ENCODE data around the gene SMURF1. TPM values are rescaled to one million over a fixed set of nuclear protein-coding genes. Genes with fewer than 3 reads are reported as not detected.

Gene SMURF1
- total RNA-seq, 1 donor from 2014 or later: 31.9 TPM

GRCh38 chr7:99133766-99134564, 9.9 kb downstream of the SMURF1 start:
- H3K9me3 Mint-ChIP-seq (ENCODE audit: low read depth): peaks cover 5% of the 10 kb centered on the region
- H3K36me3 Mint-ChIP-seq (ENCODE audit: insufficient read depth): peaks cover 3% of the 10 kb centered on the region
- H3K27ac Mint-ChIP-seq: no peak overlapping the region
- TF ChIP-seq, protein P1, sequence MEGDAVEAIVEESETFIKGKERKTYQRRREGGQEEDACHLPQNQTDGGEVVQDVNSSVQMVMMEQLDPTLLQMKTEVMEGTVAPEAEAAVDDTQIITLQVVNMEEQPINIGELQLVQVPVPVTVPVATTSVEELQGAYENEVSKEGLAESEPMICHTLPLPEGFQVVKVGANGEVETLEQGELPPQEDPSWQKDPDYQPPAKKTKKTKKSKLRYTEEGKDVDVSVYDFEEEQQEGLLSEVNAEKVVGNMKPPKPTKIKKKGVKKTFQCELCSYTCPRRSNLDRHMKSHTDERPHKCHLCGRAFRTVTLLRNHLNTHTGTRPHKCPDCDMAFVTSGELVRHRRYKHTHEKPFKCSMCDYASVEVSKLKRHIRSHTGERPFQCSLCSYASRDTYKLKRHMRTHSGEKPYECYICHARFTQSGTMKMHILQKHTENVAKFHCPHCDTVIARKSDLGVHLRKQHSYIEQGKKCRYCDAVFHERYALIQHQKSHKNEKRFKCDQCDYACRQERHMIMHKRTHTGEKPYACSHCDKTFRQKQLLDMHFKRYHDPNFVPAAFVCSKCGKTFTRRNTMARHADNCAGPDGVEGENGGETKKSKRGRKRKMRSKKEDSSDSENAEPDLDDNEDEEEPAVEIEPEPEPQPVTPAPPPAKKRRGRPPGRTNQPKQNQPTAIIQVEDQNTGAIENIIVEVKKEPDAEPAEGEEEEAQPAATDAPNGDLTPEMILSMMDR (IDR thresholded peaks at IDR 0.05; ENCODE audit: unreplicated experiment): no peak
- no peak overlapping the region for H3K4me3 Mint-ChIP-seq (ENCODE audit: low read depth)
- no peak for DNase-seq (ENCODE audit: low spot score, unreplicated experiment)
- H3K4me1 Mint-ChIP-seq (ENCODE audit: low read depth): peaks cover 31% of the 10 kb centered on the region
- no peaks in the 10 kb centered on the region for H3K27me3 Mint-ChIP-seq

DNA sequence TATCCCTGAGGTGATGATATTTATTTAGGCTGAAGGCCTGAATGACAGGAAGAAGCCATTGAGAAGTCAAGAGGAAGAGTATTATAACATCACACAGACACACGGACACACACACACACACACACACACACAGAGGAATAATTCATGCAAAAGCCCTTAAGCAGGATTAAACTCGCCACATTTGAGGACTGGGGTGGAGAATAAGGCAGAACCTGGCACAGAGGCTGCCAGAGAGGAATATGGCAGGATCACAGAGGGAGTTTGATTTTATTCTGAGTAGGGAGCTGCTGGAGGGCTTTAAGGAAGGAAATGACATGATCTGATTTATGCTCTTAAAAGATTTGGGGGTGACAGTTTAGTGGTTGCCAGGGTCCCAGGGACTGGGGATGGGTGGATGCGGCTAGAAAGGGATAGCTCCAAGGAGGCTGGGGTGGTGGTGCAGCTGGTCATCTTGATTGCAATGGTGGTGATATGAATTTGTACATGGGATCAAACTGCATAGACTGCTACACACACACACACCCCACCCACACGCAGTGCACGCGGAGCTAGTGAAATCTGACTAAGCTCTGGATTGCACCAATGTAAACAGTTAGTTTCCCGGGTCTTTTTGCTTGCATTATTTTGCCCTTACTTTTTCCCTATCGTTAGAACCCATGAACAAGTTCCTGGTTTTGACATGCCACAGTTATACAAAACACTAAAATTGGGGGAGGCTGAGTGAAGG, 11.2 kb downstream of the SMURF1 start:
- H3K4me3 Mint-ChIP-seq (ENCODE audit: low read depth): no peak overlapping the region
- no peaks in the 10 kb centered on the region for H3K27me3 Mint-ChIP-seq
- TF ChIP-seq, protein P1 (IDR thresholded peaks at IDR 0.05; ENCODE audit: unreplicated experiment): no peak
- DNase-seq (ENCODE audit: low spot score, unreplicated experiment): no peak
- H3K4me1 Mint-ChIP-seq (ENCODE audit: low read depth): peaks cover 25% of the 10 kb centered on the region
- H3K36me3 Mint-ChIP-seq (ENCODE audit: insufficient read depth): peaks cover 3% of the 10 kb centered on the region
- no peak overlapping the region for H3K27ac Mint-ChIP-seq
- peaks cover 5% of the 10 kb centered on the region for H3K9me3 Mint-ChIP-seq (ENCODE audit: low read depth)

- Mint-ChIP-seq H3K36me3 (ENCODE audit: insufficient read depth) (peaks cover 3% of the 10 kb centered on the region), H3K4me3 (ENCODE audit: low read depth) (no peak overlapping the region), H3K27me3 (no peaks in the 10 kb centered on the region), H3K9me3 (ENCODE audit: low read depth) (peaks cover 5% of the 10 kb centered on the region), H3K4me1 (ENCODE audit: low read depth) (peaks cover 22% of the 10 kb centered on the region), H3K27ac (peak overlapping the region; percentile 60)
- no peak for DNase-seq (ENCODE audit: low spot score, unreplicated experiment)
- TF ChIP-seq, protein P1 (IDR thresholded peaks at IDR 0.05; ENCODE audit: unreplicated experiment): no peak
These were observed 12.6 kb downstream of the SMURF1 start for GRCh38 chr7:99131290-99131689.

DNA sequence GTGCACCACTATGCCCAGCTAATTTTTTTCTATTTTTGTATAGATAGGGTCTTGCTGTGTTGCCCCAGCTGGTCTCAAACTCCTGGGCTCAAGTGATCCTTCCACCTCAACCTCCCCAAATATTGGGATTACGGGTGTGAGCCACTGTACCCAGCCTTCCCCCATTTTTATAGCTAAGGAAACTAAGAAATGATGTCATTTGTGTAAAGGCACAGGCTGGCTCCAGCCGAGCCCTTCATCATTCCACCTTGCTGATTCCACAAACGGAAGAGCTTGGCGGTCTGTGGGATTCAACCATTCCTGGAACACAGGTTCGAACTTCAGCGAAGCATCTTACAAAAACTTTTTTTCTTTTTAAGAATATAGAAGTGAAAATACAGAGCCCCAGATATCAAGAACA, 14.4 kb downstream of the SMURF1 start:
- TF ChIP-seq, protein P1 (IDR thresholded peaks at IDR 0.05; ENCODE audit: unreplicated experiment): no peak
- no peak overlapping the region for H3K27ac Mint-ChIP-seq
- H3K9me3 Mint-ChIP-seq (ENCODE audit: low read depth): peaks cover 5% of the 10 kb centered on the region
- H3K36me3 Mint-ChIP-seq (ENCODE audit: insufficient read depth): peaks cover 3% of the 10 kb centered on the region
- H3K4me1 Mint-ChIP-seq (ENCODE audit: low read depth): peaks cover 26% of the 10 kb centered on the region
- H3K4me3 Mint-ChIP-seq (ENCODE audit: low read depth): no peak overlapping the region
- H3K27me3 Mint-ChIP-seq: no peaks in the 10 kb centered on the region
- DNase-seq (ENCODE audit: low spot score, unreplicated experiment): no peak

DNA sequence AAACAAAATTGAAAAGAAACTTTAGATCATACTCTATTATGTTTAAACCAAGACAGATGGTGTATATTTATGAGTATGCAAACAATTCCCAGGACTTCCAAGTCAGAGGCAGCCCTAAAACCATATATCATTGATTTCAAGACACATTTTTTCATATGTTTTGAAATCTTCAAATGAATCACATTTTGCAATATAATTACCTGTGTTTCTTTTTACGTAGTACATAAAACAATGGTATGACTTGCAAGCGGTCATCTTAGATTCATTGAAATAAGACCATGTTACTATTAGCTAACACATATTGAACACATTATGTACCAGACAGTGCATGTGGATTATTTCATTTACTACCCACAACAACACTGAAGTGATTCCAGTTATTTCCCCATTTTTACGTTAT, 14.9 kb downstream of the SMURF1 start:
- H3K36me3 Mint-ChIP-seq (ENCODE audit: insufficient read depth): peaks cover 3% of the 10 kb centered on the region
- peaks cover 26% of the 10 kb centered on the region for H3K4me1 Mint-ChIP-seq (ENCODE audit: low read depth)
- no peaks in the 10 kb centered on the region for H3K27me3 Mint-ChIP-seq
- no peak overlapping the region for H3K4me3 Mint-ChIP-seq (ENCODE audit: low read depth)
- no peak for DNase-seq (ENCODE audit: low spot score, unreplicated experiment)
- H3K27ac Mint-ChIP-seq: no peak overlapping the region
- TF ChIP-seq, protein P1 (IDR thresholded peaks at IDR 0.05; ENCODE audit: unreplicated experiment): no peak
- peaks cover 5% of the 10 kb centered on the region for H3K9me3 Mint-ChIP-seq (ENCODE audit: low read depth)

All from progenitor cell of endocrine pancreas (in vitro differentiated cells).